Tibial nerve (tissue), 4 donors: ENCODE measurements around the gene ANAPC10. TPM values are rescaled to one million over a fixed set of nuclear protein-coding genes. Genes with fewer than 3 reads are reported as not detected.
"Not testable (repeated sequence)": the region's sequence is repeated elsewhere in the genome, so short reads cannot be mapped to it uniquely, and the experiment has no call there.

Experiments
- DNase-seq, 2 donors: peaks; one replicate each; pipeline ENCODE4 v3.0.0-alpha.2; 2019; ENCODE audit warnings: low spot score in 2 of 2
- H3K27ac ChIP-seq, 4 donors: fragments of 200-600 bp; sonication (generic) in 3 of 4; one replicate each; pipeline ENCODE4 v1.5.1; 2017 to 2019; ENCODE audit warnings: mild to moderate bottlenecking in 1 of 4
- H3K27me3 ChIP-seq, 2 donors: fragments of 200-600 bp; sonication (generic) in 1 of 2; one replicate each; pipeline versions ENCODE4 v1.5.1 to v1.6.0; 2017 to 2019
- H3K36me3 ChIP-seq, 3 donors: fragments of 200-600 bp; sonication (generic); one replicate each; pipeline ENCODE4 v1.5.1; 2018 to 2019
- H3K4me1 ChIP-seq, 4 donors: fragments of 200-600 bp; sonication (generic) in 3 of 4; one replicate each; pipeline ENCODE4 v1.5.1; 2017 to 2019
- H3K4me3 ChIP-seq, 4 donors: fragments of 200-600 bp; sonication (generic) in 3 of 4; one replicate each; pipeline ENCODE4 v1.5.1; 2017 to 2019; ENCODE audit warnings: mild to moderate bottlenecking in 1 of 4, moderate library complexity in 1 of 4
- H3K9me3 ChIP-seq, 4 donors: fragments of 200-600 bp; sonication (generic) in 3 of 4; one replicate each; pipeline ENCODE4 v1.5.1; 2017 to 2019
- EP300 ChIP-seq, 2 donors: sonication (generic); formaldehyde crosslinking; IDR thresholded peaks; one replicate each; pipeline ENCODE4 v1.6.1; 2017; ENCODE audit warnings: antibody characterized with exemption in 2 of 2, mild to moderate bottlenecking in 1 of 2
- POLR2A ChIP-seq, 2 donors: fragments of 450-650 bp; IDR thresholded peaks; one replicate each; pipeline ENCODE4 v1.6.1; 2017; ENCODE audit warnings: antibody characterized with exemption in 2 of 2, mild to moderate bottlenecking in 2 of 2, moderate library complexity in 2 of 2
- WGBS, 2 donors: methylation state at CpG; one replicate each; pipeline ENCODE4 v1.1.5; 2018; 5-methylcytosine and 5-hydroxymethylcytosine counted together
- total RNA-seq, 4 donors: library from RNA; depleted of rRNA; stranded (reverse); fragments of >200 nt; gene quantifications; one replicate each; pipeline ENCODE4 v1.1.0, GENCODE V29; 2016
- TF ChIP-seq, protein P1 (sequence below), 5 experiments: fragments of 200-600 bp in 3 of 5; fragments of 450-650 bp in 2 of 5; sonication (generic) in 3 of 5; IDR thresholded peaks; one replicate each; pipeline ENCODE4 v1.5.1; 2016 to 2019; ENCODE audit warnings: antibody characterized with exemption in 5 of 5, mild to moderate bottlenecking in 3 of 5, moderate library complexity in 2 of 5

ANAPC10 gene
- total RNA-seq = 10 to 100 TPM; 15.7 to 44.2 (median 21.9) TPM

- WGBS, 2 donors = 0 to 1% methylated on average over 62 to 67 of the region's 67 CpGs
- Histone ChIP-seq H3K9me3 (peaks cover 0 to 8% (median 0%) of the 10 kb centered on the region in 4 donors), H3K27ac (peak within 1 kb of the TSS; percentile 70 to 97 (median 92)), H3K27me3 (no peaks in the 10 kb centered on the region), H3K4me3 (peak within 1 kb of the TSS; percentile 67 to 83 (median 76)), H3K4me1 (peaks cover 0 to 59% (median 38%) of the 10 kb centered on the region in 4 donors), H3K36me3 (peaks cover 0 to 27% (median 0%) of the 10 kb centered on the region in 3 donors)
- peak in 1 of 2 donors; percentile 65 for TF ChIP-seq POLR2A (IDR thresholded peaks at IDR 0.05)
- TF ChIP-seq, protein P1, sequence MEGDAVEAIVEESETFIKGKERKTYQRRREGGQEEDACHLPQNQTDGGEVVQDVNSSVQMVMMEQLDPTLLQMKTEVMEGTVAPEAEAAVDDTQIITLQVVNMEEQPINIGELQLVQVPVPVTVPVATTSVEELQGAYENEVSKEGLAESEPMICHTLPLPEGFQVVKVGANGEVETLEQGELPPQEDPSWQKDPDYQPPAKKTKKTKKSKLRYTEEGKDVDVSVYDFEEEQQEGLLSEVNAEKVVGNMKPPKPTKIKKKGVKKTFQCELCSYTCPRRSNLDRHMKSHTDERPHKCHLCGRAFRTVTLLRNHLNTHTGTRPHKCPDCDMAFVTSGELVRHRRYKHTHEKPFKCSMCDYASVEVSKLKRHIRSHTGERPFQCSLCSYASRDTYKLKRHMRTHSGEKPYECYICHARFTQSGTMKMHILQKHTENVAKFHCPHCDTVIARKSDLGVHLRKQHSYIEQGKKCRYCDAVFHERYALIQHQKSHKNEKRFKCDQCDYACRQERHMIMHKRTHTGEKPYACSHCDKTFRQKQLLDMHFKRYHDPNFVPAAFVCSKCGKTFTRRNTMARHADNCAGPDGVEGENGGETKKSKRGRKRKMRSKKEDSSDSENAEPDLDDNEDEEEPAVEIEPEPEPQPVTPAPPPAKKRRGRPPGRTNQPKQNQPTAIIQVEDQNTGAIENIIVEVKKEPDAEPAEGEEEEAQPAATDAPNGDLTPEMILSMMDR (IDR thresholded peaks at IDR 0.05) = peak in 4 of 5 experiments; percentile 27 to 32 (median 31)
- TF ChIP-seq EP300 (IDR thresholded peaks at IDR 0.05) = peak; percentile 64 to 97
- peak; percentile 91 to 94 for DNase-seq
These were observed at the start of gene ANAPC10, which contains the start of gene ABCE1 for GRCh38 chr4:145097821-145098674. Gene ANAPC10 (minus strand): TSS chr4:145098196. CDS start chr4:145096099, 2,097 bp downstream. Gene ABCE1 (plus strand): TSS chr4:145098311. CDS start chr4:145104413, 6,102 bp downstream.

DNA sequence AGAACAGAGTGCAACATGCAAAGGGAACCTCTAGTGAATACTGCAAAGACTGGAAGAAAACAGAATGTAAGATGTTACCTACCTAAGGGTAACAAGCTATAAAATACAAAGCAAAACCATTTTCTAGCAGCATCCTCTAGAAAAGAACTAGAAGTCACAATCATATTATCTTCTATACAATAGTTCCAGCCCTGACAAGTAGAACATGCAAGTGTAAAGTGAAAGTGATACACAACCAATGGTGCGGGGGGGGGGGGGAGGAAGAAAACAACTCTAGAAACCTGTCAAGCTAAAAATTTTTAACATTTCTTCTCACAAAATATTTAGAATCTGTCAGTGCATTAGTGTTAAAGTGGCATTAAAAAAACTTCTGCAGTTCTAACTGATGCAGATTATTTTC lies 38.2 kb upstream of the ANAPC10 start:
- Histone ChIP-seq H3K36me3 (peaks cover 0 to 50% (median 0%) of the 10 kb centered on the region in 3 donors), H3K4me1 (peaks cover 0 to 12% (median 9%) of the 10 kb centered on the region in 4 donors)
- not testable (repeated sequence) for H3K27me3 ChIP-seq, H3K27ac ChIP-seq, H3K9me3 ChIP-seq, H3K4me3 ChIP-seq, DNase-seq
- 41 to 81% methylated on average over 1 of the region's 1 CpG for WGBS, 2 donors

DNA sequence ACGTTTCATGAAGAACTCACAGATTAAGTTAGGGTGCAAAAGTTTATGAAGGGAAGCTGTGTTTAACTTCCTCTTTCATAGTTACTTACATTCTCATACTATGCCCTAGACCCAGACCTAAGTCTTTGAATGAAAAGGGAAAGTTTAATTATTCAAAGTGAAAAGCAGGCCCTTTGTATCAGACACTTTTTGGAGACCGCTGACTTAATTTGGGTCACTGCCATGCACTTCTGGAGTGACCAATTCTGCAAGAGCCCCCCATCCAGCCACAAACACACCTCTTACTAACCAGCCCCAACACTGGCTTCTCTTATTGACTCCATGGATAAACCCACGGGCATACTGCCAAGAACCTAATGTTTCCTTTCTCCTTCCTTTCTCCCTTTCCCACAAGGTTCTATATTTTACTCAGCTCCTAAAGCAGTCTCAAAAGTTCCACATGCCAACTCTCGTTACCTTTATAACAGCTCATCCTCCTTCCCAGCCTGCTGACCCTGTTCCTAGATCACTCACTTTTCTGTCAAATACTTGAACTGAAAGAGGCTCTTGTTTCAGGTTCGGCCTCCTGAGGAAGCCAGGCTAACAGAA lies 34.6 kb upstream of the ANAPC10 start:
- TF ChIP-seq POLR2A (IDR thresholded peaks at IDR 0.05) (no peak), EP300 (IDR thresholded peaks at IDR 0.05) (no peak)
- TF ChIP-seq, protein P1 (IDR thresholded peaks at IDR 0.05) = no peak

GRCh38 chr4:145131848-145132247 lies 33.9 kb upstream of the ANAPC10 start:
- Histone ChIP-seq H3K27ac (no peak overlapping the region), H3K4me1 (peaks cover 0 to 17% (median 9%) of the 10 kb centered on the region in 4 donors), H3K27me3 (no peaks in the 10 kb centered on the region), H3K9me3 (no peaks in the 10 kb centered on the region), H3K4me3 (no peak overlapping the region), H3K36me3 (peaks cover 0 to 39% (median 0%) of the 10 kb centered on the region in 3 donors)
- 92 to 97% methylated on average over 12 of the region's 12 CpGs for WGBS, 2 donors
- TF ChIP-seq POLR2A (IDR thresholded peaks at IDR 0.05) (no peak), EP300 (IDR thresholded peaks at IDR 0.05) (no peak)
- TF ChIP-seq, protein P1 (IDR thresholded peaks at IDR 0.05) = no peak
- no peak for DNase-seq

More for the DNA sequence above, 34.6 kb upstream of the ANAPC10 start:
- no peak overlapping the region for H3K4me3 ChIP-seq
- peaks cover 0 to 17% (median 9%) of the 10 kb centered on the region in 4 donors for H3K4me1 ChIP-seq
- H3K27ac ChIP-seq = peak overlapping the region in 2 of 4 donors; percentile 15 to 41
- H3K9me3 ChIP-seq = no peaks in the 10 kb centered on the region
- H3K36me3 ChIP-seq = peaks cover 0 to 40% (median 0%) of the 10 kb centered on the region in 3 donors
- no peaks in the 10 kb centered on the region for H3K27me3 ChIP-seq
- DNase-seq = no peak
- 39 to 41% methylated on average over 5 of the region's 5 CpGs for WGBS, 2 donors

- H3K36me3 ChIP-seq = peaks cover 0 to 49% (median 0%) of the 10 kb centered on the region in 3 donors
- H3K9me3 ChIP-seq = no peaks in the 10 kb centered on the region
- no peak for TF ChIP-seq EP300 (IDR thresholded peaks at IDR 0.05)
- no peak for TF ChIP-seq POLR2A (IDR thresholded peaks at IDR 0.05)
- TF ChIP-seq, protein P1 (IDR thresholded peaks at IDR 0.05) = no peak
- no peak overlapping the region for H3K4me3 ChIP-seq
- 68 to 75% methylated on average over 2 of the region's 2 CpGs for WGBS, 2 donors
- no peak overlapping the region for H3K27ac ChIP-seq
- H3K27me3 ChIP-seq = no peaks in the 10 kb centered on the region
- H3K4me1 ChIP-seq = peaks cover 0 to 17% (median 9%) of the 10 kb centered on the region in 4 donors
- DNase-seq = no peak
These were observed 32.9 kb upstream of the ANAPC10 start for GRCh38 chr4:145130788-145131399.
